Measurements from ENCODE around the gene TOB1.
"Not testable (repeated sequence)": the region's sequence is repeated elsewhere in the genome, so short reads cannot be mapped to it uniquely, and the experiment has no call there.

The TOB1 gene

GRCh38 chr17:50868140-50868438, 1.9 kb upstream of the TOB1 start:
- DNase-seq = no peak

GRCh38 chr17:50867363-50868139, 1.4 kb upstream of the TOB1 start:
- peak; percentile 84 for DNase-seq

- peak; percentile 51 for DNase-seq
Measured at GRCh38 chr17:50866950-50867362, 802 bp upstream of the TOB1 start.

- no peak for DNase-seq
Measured at GRCh38 chr17:50865868-50866260, 290 bp downstream of the TOB1 start.

GRCh38 chr17:50865060-50865867, 890 bp downstream of the TOB1 start:
- peak; percentile 31 for DNase-seq

- DNase-seq = no peak
Measured at GRCh38 chr17:50864747-50865059, 1.5 kb downstream of the TOB1 start.

GRCh38 chr17:50863931-50864330, 2.2 kb downstream of the TOB1 start:
- DNase-seq = no peak

GRCh38 chr17:50863221-50863843, 2.8 kb downstream of the TOB1 start:
- DNase-seq = no peak

- DNase-seq = no peak
Measured at GRCh38 chr17:50861822-50862528, 4.2 kb downstream of the TOB1 start.

GRCh38 chr17:50861334-50861676, 4.8 kb downstream of the TOB1 start:
- DNase-seq = no peak

GRCh38 chr17:50859727-50860126, 6.4 kb downstream of the TOB1 start:
- not testable (repeated sequence) for DNase-seq

- DNase-seq = no peak
Measured at GRCh38 chr17:50858486-50859225, 7.5 kb downstream of the TOB1 start.

- no peak for DNase-seq
Measured at GRCh38 chr17:50856431-50856830, 9.7 kb downstream of the TOB1 start.

GRCh38 chr17:50855708-50856330, 10.3 kb downstream of the TOB1 start:
- DNase-seq = no peak

GRCh38 chr17:50853781-50854180, 12.4 kb downstream of the TOB1 start:
- DNase-seq = no peak

- no peak for DNase-seq
Measured at GRCh38 chr17:50853015-50853615, 13.0 kb downstream of the TOB1 start.

GRCh38 chr17:50850640-50851039, 15.5 kb downstream of the TOB1 start:
- no peak for DNase-seq

- no peak for DNase-seq
Measured at GRCh38 chr17:50848711-50849110, 17.4 kb downstream of the TOB1 start.

- DNase-seq = no peak
Measured at GRCh38 chr17:50848039-50848438, 18.1 kb downstream of the TOB1 start.

GRCh38 chr17:50847566-50847965, 18.6 kb downstream of the TOB1 start:
- DNase-seq = no peak
